H1 (cell line): ENCODE measurements around the gene HOXD4. TPM values are rescaled to one million over a fixed set of nuclear protein-coding genes. Genes with fewer than 3 reads are reported as not detected.
A peak's percentile ranks its signal among the peaks of the same experiment; 100 is the strongest.

Source experiments
- ATF2 ChIP-seq: IDR thresholded peaks from 2 replicates; pipeline ENCODE4 v1.6.1; 2012; ENCODE audit warnings: low read length, inconsistent platforms
- ATF3 ChIP-seq: IDR thresholded peaks from 2 replicates; pipeline ENCODE4 v1.6.1; 2011; ENCODE audit warnings: low read depth, mild to moderate bottlenecking, low read length; ENCODE audit not compliant: insufficient read depth
- BCL11A ChIP-seq, 2 experiments: IDR thresholded peaks; one replicate each; pipeline ENCODE4 v1.6.1; 2011; ENCODE audit warnings: low read depth in 2 of 2, low read length in 2 of 2, mild to moderate bottlenecking in 2 of 2
- CBX5 ChIP-seq: fragments of 300-800, 300-1000 bp; sonication (generic); IDR thresholded peaks from 2 replicates; pipeline ENCODE4 v1.7.1; 2016; ENCODE audit warnings: antibody characterized with exemption, low read length, low read depth
- CEBPB ChIP-seq: IDR thresholded peaks from 2 replicates; pipeline ENCODE4 v1.6.1; 2012; ENCODE audit warnings: low read depth, low read length
- CTCF ChIP-seq, 3 experiments: IDR thresholded peaks; 1 replicate in 2 of 3; 2 replicates in 1 of 3; pipeline versions ENCODE4 v1.5.1 to v1.6.1; 2011; ENCODE audit warnings: low read length in 3 of 3, mild to moderate bottlenecking in 3 of 3, inconsistent platforms in 2 of 3, low read depth in 1 of 3, moderate library complexity in 1 of 3; ENCODE audit not compliant: insufficient read depth in 1 of 3; ENCODE audit errors: control extremely low read depth in 1 of 3
- HDAC6 ChIP-seq: IDR thresholded peaks from one replicate; pipeline ENCODE4 v1.7.1; 2012; ENCODE audit warnings: low read depth, mild to moderate bottlenecking, inconsistent platforms, low read length, moderate library complexity
- JUND ChIP-seq: IDR thresholded peaks from 2 replicates; pipeline ENCODE4 v1.6.1; 2011; ENCODE audit warnings: mild to moderate bottlenecking, improper control_type of control experiment, low read length
- KDM4A ChIP-seq: IDR thresholded peaks from one replicate; pipeline ENCODE4 v1.7.1; 2012; ENCODE audit warnings: low read depth, mild to moderate bottlenecking, moderate library complexity, low read length, inconsistent platforms; ENCODE audit not compliant: severe bottlenecking
- KDM5A ChIP-seq: fragments of 200-600 bp; IDR thresholded peaks from 2 replicates; pipeline ENCODE4 v1.7.1; 2012; ENCODE audit warnings: mild to moderate bottlenecking, low read length, inconsistent platforms, mixed read lengths
- POLR2A ChIP-seq, 2 experiments: IDR thresholded peaks; 1 replicate in 1 of 2; 2 replicates in 1 of 2; pipeline ENCODE4 v1.6.1; 2011; ENCODE audit warnings: low read depth in 2 of 2, low read length in 2 of 2, mild to moderate bottlenecking in 2 of 2; ENCODE audit errors: control extremely low read depth in 1 of 2
- RNF2 ChIP-seq: fragments of 200-900, 300-1000 bp; sonication (generic); IDR thresholded peaks from 2 replicates; pipeline ENCODE4 v1.7.1; 2016; ENCODE audit warnings: borderline replicate concordance, low read depth, mild to moderate bottlenecking, antibody characterized with exemption, low read length; ENCODE audit not compliant: poor library complexity, severe bottlenecking; ENCODE audit errors: missing control alignments
- SAP30 ChIP-seq: fragments of 300-600 bp; sonication (generic); IDR thresholded peaks from 2 replicates; pipeline ENCODE4 v1.7.1; 2012; ENCODE audit warnings: low read length, moderate library complexity, mild to moderate bottlenecking, inconsistent platforms; ENCODE audit not compliant: insufficient read depth, insufficient replicate concordance
- SIN3A ChIP-seq, 2 experiments: IDR thresholded peaks in 1 of 2; conservative IDR thresholded peaks in 1 of 2; 2 replicates each; pipeline ENCODE4 v1.6.1; 2011 to 2012; ENCODE audit warnings: low read length in 2 of 2, improper control_type of control experiment in 1 of 2, low read depth in 1 of 2, mild to moderate bottlenecking in 1 of 2
- SP4 ChIP-seq: IDR thresholded peaks from 2 replicates; pipeline ENCODE4 v1.6.1; 2012; ENCODE audit warnings: low read length, inconsistent platforms
- TAF7 ChIP-seq: optimal IDR thresholded peaks from 2 replicates; pipeline ENCODE3; 2011; ENCODE audit warnings: low read depth, mild to moderate bottlenecking, inconsistent platforms, low read length, moderate library complexity, borderline replicate concordance
- TEAD4 ChIP-seq: IDR thresholded peaks from 2 replicates; pipeline ENCODE4 v1.6.1; 2012; ENCODE audit warnings: low read depth, low read length, inconsistent platforms, mixed read lengths
- polyA plus RNA-seq, 7 experiments: library from polyadenylated mRNA; depleted of rRNA in 3 of 7; stranded (reverse) in 5 of 7; unstranded in 2 of 7; fragments of >200 nt in 5 of 7; fragments of 200-250 nt in 2 of 7; gene quantifications; 1 replicate in 5 of 7; 2 replicates in 1 of 7; 4 replicates in 1 of 7; pipeline versions ENCODE4 v1.2.1 to v1.2.3, GENCODE V29; 2011 to 2013; ENCODE audit warnings: missing spikeins in 2 of 7, mixed read lengths in 2 of 7
- total RNA-seq: library from RNA; stranded (reverse); fragmentation: NEBNext Ultra II Directional; extraction: Animal tissue kit (Norgen Biotek cat#: 25700); gene quantifications from 2 replicates; pipeline ENCODE4 v1.2.1, GENCODE V29; 2021

The HOXD4 gene
- total and polyA plus RNA-seq, 2 of the 8 experiments (the other 6 are each of a cell fraction or from before 2014, with no cell fraction given): not detected

GRCh38 chr2:176171351-176172006 lies 20.1 kb downstream of the HOXD4 start (continued):
- TF ChIP-seq SP4 (no peak), HDAC6 (no peak), TEAD4 (no peak), KDM5A (no peak), KDM4A (peak; percentile 90), CTCF (IDR thresholded peaks at IDR 0.05; ENCODE audit: control extremely low read depth in 1 of 3, insufficient read depth in 1 of 3, low read depth in 1 of 3, low read length in 3 of 3) (peak in 1 of 3 experiments; percentile 23; a peak in 1 of 4 replicates), BCL11A (IDR thresholded peaks at IDR 0.05; ENCODE audit: low read depth in 2 of 2, low read length in 2 of 2) (no peak), SIN3A (conservative IDR thresholded peaks at IDR 0.05 in 1 of 2, IDR thresholded peaks at IDR 0.05 in 1 of 2; ENCODE audit: low read depth in 1 of 2, low read length in 2 of 2) (0 out of 4 replicates have a peak, but pooled peaks of 1 of the 2 experiments have one; percentile 43), TAF7 (no peak), SAP30 (no peak), CEBPB (no peak), ATF3 (no peak), CBX5 (no peak), ATF2 (no peak), RNF2 (no peak), POLR2A (IDR thresholded peaks at IDR 0.05; ENCODE audit: control extremely low read depth in 1 of 2, low read depth in 2 of 2, low read length in 2 of 2) (no peak), JUND (no peak)
